ENCODE results near the gene TAF11L2. TPM values are rescaled to one million over a fixed set of nuclear protein-coding genes. Genes with fewer than 3 reads are reported as not detected.
"Not testable (repeated sequence)": the region's sequence is repeated elsewhere in the genome, so short reads cannot be mapped to it uniquely, and the experiment has no call there.

Gene TAF11L2
- total RNA-seq, 2 experiments from 2014 or later, result not detected

GRCh38 chr5:17492770-17493169 is 5.3 kb upstream of the TAF11L2 start:
- ChIA-PET POLR2A (no interaction called here), CTCF (no interaction called here)

GRCh38 chr5:17497446-17497845 is 585 bp upstream of the TAF11L2 start:
- Histone ChIP-seq H3K36me3 (ENCODE audit: insufficient read depth, low read length) (no peaks in the 10 kb centered on the region), H3K9me3 (ENCODE audit: control insufficient read depth in 1 of 2, insufficient read depth in 1 of 2, low read length in 2 of 2) (peaks cover 4 to 7% of the 10 kb centered on the region in 2 experiments), H3K4me1 (ENCODE audit: insufficient read depth, low read length) (no peaks in the 10 kb centered on the region), H3K27ac (ENCODE audit: low read depth in 1 of 2, low read length in 2 of 2) (no peak overlapping the region), H3K4me3 (ENCODE audit: low read length) (no peak overlapping the region), H3K27me3 (ENCODE audit: control insufficient read depth in 1 of 2, insufficient read depth in 2 of 2, low read length in 2 of 2) (no peaks in the 10 kb centered on the region)
- Mint-ChIP-seq H3K4me3 (no peak overlapping the region), H3K9me3 (no peaks in the 10 kb centered on the region), H3K36me3 (ENCODE audit: low read depth) (no peaks in the 10 kb centered on the region), H3K27ac (no peak overlapping the region), H3K27me3 (no peaks in the 10 kb centered on the region), H3K4me1 (ENCODE audit: low read depth) (no peaks in the 10 kb centered on the region)
- TF ChIP-seq, protein P1, sequence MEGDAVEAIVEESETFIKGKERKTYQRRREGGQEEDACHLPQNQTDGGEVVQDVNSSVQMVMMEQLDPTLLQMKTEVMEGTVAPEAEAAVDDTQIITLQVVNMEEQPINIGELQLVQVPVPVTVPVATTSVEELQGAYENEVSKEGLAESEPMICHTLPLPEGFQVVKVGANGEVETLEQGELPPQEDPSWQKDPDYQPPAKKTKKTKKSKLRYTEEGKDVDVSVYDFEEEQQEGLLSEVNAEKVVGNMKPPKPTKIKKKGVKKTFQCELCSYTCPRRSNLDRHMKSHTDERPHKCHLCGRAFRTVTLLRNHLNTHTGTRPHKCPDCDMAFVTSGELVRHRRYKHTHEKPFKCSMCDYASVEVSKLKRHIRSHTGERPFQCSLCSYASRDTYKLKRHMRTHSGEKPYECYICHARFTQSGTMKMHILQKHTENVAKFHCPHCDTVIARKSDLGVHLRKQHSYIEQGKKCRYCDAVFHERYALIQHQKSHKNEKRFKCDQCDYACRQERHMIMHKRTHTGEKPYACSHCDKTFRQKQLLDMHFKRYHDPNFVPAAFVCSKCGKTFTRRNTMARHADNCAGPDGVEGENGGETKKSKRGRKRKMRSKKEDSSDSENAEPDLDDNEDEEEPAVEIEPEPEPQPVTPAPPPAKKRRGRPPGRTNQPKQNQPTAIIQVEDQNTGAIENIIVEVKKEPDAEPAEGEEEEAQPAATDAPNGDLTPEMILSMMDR (IDR thresholded peaks at IDR 0.05), result no peak
- ATAC-seq (ENCODE audit: poor library complexity), result no peak
- ChIA-PET CTCF (no interaction called here), POLR2A (no interaction called here)
- intact Hi-C loops (cut with DNase I, micrococcal nuclease), result no loop called here
- DNase-seq, result no peak

More at GRCh38 chr5:17492770-17493169, 5.3 kb upstream of the TAF11L2 start:
- intact Hi-C loops (cut with DNase I, micrococcal nuclease), result no loop called here
- no peaks in the 10 kb centered on the region for H3K36me3 Mint-ChIP-seq (ENCODE audit: low read depth)
- H3K27ac Mint-ChIP-seq, result no peak overlapping the region
- Histone ChIP-seq H3K36me3 (ENCODE audit: insufficient read depth, low read length) (no peaks in the 10 kb centered on the region), H3K27me3 (ENCODE audit: control insufficient read depth in 1 of 2, insufficient read depth in 2 of 2, low read length in 2 of 2) (no peaks in the 10 kb centered on the region), H3K4me1 (ENCODE audit: insufficient read depth, low read length) (no peaks in the 10 kb centered on the region), H3K9me3 (ENCODE audit: control insufficient read depth in 1 of 2, insufficient read depth in 1 of 2, low read length in 2 of 2) (peaks cover 4 to 10% of the 10 kb centered on the region in 2 experiments), H3K4me3 (ENCODE audit: low read length) (no peak overlapping the region), H3K27ac (ENCODE audit: low read depth in 1 of 2, low read length in 2 of 2) (no peak overlapping the region)
- DNase-seq (no peak), ATAC-seq (ENCODE audit: poor library complexity) (no peak)
- H3K27me3 Mint-ChIP-seq, result no peaks in the 10 kb centered on the region
- H3K9me3 Mint-ChIP-seq, result no peaks in the 10 kb centered on the region
- TF ChIP-seq, protein P1 (IDR thresholded peaks at IDR 0.05), result no peak
- no peak overlapping the region for H3K4me3 Mint-ChIP-seq
- no peaks in the 10 kb centered on the region for H3K4me1 Mint-ChIP-seq (ENCODE audit: low read depth)

- H3K27ac ChIP-seq (ENCODE audit: low read depth in 1 of 2, low read length in 2 of 2), result no peak overlapping the region
- peaks cover 0 to 6% of the 10 kb centered on the region in 2 experiments for H3K9me3 ChIP-seq (ENCODE audit: control insufficient read depth in 1 of 2, insufficient read depth in 1 of 2, low read length in 2 of 2)
- no peaks in the 10 kb centered on the region for H3K4me1 ChIP-seq (ENCODE audit: insufficient read depth, low read length)
- TF ChIP-seq, protein P1 (IDR thresholded peaks at IDR 0.05), result no peak
- no peaks in the 10 kb centered on the region for H3K36me3 ChIP-seq (ENCODE audit: insufficient read depth, low read length)
- no peak overlapping the region for H3K4me3 ChIP-seq (ENCODE audit: low read length)
- DNase-seq, result no peak
- no peak overlapping the region for H3K27ac Mint-ChIP-seq
- H3K4me1 Mint-ChIP-seq (ENCODE audit: low read depth), result no peaks in the 10 kb centered on the region
- no peaks in the 10 kb centered on the region for H3K27me3 Mint-ChIP-seq
- no peaks in the 10 kb centered on the region for H3K36me3 Mint-ChIP-seq (ENCODE audit: low read depth)
- H3K4me3 Mint-ChIP-seq, result no peak overlapping the region
- H3K27me3 ChIP-seq (ENCODE audit: control insufficient read depth in 1 of 2, insufficient read depth in 2 of 2, low read length in 2 of 2), result no peaks in the 10 kb centered on the region
- no peaks in the 10 kb centered on the region for H3K9me3 Mint-ChIP-seq
- ATAC-seq (ENCODE audit: poor library complexity), result no peak
- CTCF ChIA-PET, result no interaction called here
- POLR2A ChIA-PET, result no interaction called here
- intact Hi-C loops (cut with DNase I, micrococcal nuclease), result no loop called here
Measured at GRCh38 chr5:17511775-17512325, 13.8 kb downstream of the TAF11L2 start.

DNA sequence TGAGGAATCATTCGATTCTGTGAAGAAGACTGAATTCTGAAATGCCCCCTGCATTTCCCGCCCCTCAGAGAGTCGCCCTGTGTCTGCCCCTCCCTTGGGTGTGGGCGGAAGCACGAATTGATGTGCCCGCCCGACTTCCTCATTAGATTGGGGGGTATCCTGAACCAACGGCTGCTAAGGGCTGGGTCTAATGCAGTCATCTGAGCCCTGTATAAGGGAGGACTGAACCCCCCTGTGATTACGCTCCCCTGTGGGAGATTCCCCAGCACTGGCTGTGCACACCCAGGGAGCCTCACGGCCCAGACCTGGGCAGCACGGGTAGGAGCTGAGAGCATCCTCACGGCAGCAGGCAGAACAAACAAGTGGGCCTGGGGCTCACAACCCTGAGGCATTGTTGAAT is 19.5 kb downstream of the TAF11L2 start:
- H3K4me3 ChIP-seq (ENCODE audit: low read length); intact Hi-C loops (cut with DNase I, micrococcal nuclease); H3K36me3 Mint-ChIP-seq (ENCODE audit: low read depth); H3K27me3 ChIP-seq (ENCODE audit: control insufficient read depth in 1 of 2, insufficient read depth in 2 of 2, low read length in 2 of 2); H3K4me1 Mint-ChIP-seq (ENCODE audit: low read depth); H3K27ac Mint-ChIP-seq; POLR2A ChIA-PET; H3K36me3 ChIP-seq (ENCODE audit: insufficient read depth, low read length); CTCF ChIA-PET; H3K27me3 Mint-ChIP-seq; H3K9me3 Mint-ChIP-seq; H3K4me3 Mint-ChIP-seq; H3K27ac ChIP-seq (ENCODE audit: low read depth in 1 of 2, low read length in 2 of 2); H3K9me3 ChIP-seq (ENCODE audit: control insufficient read depth in 1 of 2, insufficient read depth in 1 of 2, low read length in 2 of 2); ATAC-seq (ENCODE audit: poor library complexity); H3K4me1 ChIP-seq (ENCODE audit: insufficient read depth, low read length): not testable (repeated sequence)
- peak in 1 of 14 experiments; percentile 44 for DNase-seq

DNA sequence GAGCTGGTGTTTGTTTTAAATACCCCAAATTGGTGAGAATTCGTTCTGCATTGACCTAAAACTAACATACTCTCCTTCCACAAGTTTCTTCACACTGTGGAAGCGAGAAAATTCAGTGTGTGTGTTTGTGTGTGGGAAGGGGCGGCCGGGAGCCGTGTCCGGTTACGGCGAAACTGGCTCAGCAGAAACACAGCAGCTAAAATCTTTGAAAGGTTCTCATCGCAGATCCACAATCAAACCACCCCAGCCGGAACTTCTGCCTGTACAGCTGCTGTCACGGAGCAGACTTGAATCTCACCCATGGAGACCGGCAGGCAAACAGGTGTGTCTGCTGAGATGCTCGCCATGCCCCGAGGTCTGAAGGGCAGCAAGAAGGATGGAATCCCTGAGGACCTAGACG is 20.0 kb downstream of the TAF11L2 start, which contains the start of gene TAF11L3:
Gene TAF11L3, plus strand, starts transcription at position 301 of the 400 bp plus-strand sequence.
- H3K4me1 Mint-ChIP-seq (ENCODE audit: low read depth); H3K9me3 ChIP-seq (ENCODE audit: control insufficient read depth in 1 of 2, insufficient read depth in 1 of 2, low read length in 2 of 2); H3K4me1 ChIP-seq (ENCODE audit: insufficient read depth, low read length); DNase-seq; H3K27ac Mint-ChIP-seq; H3K36me3 ChIP-seq (ENCODE audit: insufficient read depth, low read length); H3K36me3 Mint-ChIP-seq (ENCODE audit: low read depth); H3K27ac ChIP-seq (ENCODE audit: low read depth in 1 of 2, low read length in 2 of 2); POLR2A ChIA-PET; ATAC-seq (ENCODE audit: poor library complexity); H3K9me3 Mint-ChIP-seq; H3K27me3 ChIP-seq (ENCODE audit: control insufficient read depth in 1 of 2, insufficient read depth in 2 of 2, low read length in 2 of 2); H3K27me3 Mint-ChIP-seq; H3K4me3 ChIP-seq (ENCODE audit: low read length); CTCF ChIA-PET; intact Hi-C loops (cut with DNase I, micrococcal nuclease); H3K4me3 Mint-ChIP-seq: not testable (repeated sequence)
